Measurements from ENCODE around the gene SENP6. TPM values are rescaled to one million over a fixed set of nuclear protein-coding genes. Genes with fewer than 3 reads are reported as not detected.
"Not testable (repeated sequence)": the region's sequence is repeated elsewhere in the genome, so short reads cannot be mapped to it uniquely, and the experiment has no call there.

The SENP6 gene
- total and polyA plus RNA-seq, 3 donors from 2014 or later, result 42.7 to 152 (median 151) TPM

GRCh38 chr6:75666592-75666991 lies 64.9 kb downstream of the SENP6 start:
- Histone ChIP-seq H3K4me1 (no peaks in the 10 kb centered on the region), H3K9me3 (no peaks in the 10 kb centered on the region), H3K27me3 (no peaks in the 10 kb centered on the region), H3K4me3 (no peak overlapping the region), H3K36me3 (ENCODE audit: low read depth, missing control alignments) (no peaks in the 10 kb centered on the region), H3K27ac (no peak overlapping the region)
- no peak for DNase-seq
- 84 to 94% methylated on average over 4 of the region's 4 CpGs for WGBS, 2 donors
- TF ChIP-seq POLR2A (IDR thresholded peaks at IDR 0.05), result no peak
- no peak for TF ChIP-seq CTCF (IDR thresholded peaks at IDR 0.05)
- intact Hi-C loops (cut with DNase I; ENCODE audit: low total_unique reads), result no loop called here

- intact Hi-C loops (cut with DNase I; ENCODE audit: low total_unique reads), result no loop called here
- no peaks in the 10 kb centered on the region for H3K36me3 ChIP-seq (ENCODE audit: low read depth, missing control alignments)
These were observed 72.2 kb downstream of the SENP6 start for GRCh38 chr6:75673884-75674283.

GRCh38 chr6:75676377-75676776 lies 74.7 kb downstream of the SENP6 start:
- H3K4me3 ChIP-seq, result no peak overlapping the region
- H3K36me3 ChIP-seq (ENCODE audit: low read depth, missing control alignments), result no peaks in the 10 kb centered on the region
- intact Hi-C loops (cut with DNase I; ENCODE audit: low total_unique reads), result no loop called here
- no peaks in the 10 kb centered on the region for H3K4me1 ChIP-seq
- H3K27ac ChIP-seq, result no peak overlapping the region
- no peaks in the 10 kb centered on the region for H3K27me3 ChIP-seq
- WGBS, 2 donors, result 88 to 90% methylated on average over 1 of the region's 1 CpG
- DNase-seq, result no peak
- no peak for TF ChIP-seq POLR2A (IDR thresholded peaks at IDR 0.05)
- no peak for TF ChIP-seq CTCF (IDR thresholded peaks at IDR 0.05)
- no peaks in the 10 kb centered on the region for H3K9me3 ChIP-seq

More at GRCh38 chr6:75673884-75674283, 72.2 kb downstream of the SENP6 start:
- WGBS, 2 donors, result 83 to 89% methylated on average over 8 of the region's 8 CpGs
- no peak overlapping the region for H3K4me3 ChIP-seq
- no peak for TF ChIP-seq POLR2A (IDR thresholded peaks at IDR 0.05)
- no peak for TF ChIP-seq CTCF (IDR thresholded peaks at IDR 0.05)
- H3K9me3 ChIP-seq, result no peaks in the 10 kb centered on the region
- no peak overlapping the region for H3K27ac ChIP-seq
- DNase-seq, result no peak
- H3K4me1 ChIP-seq, result no peaks in the 10 kb centered on the region
- no peaks in the 10 kb centered on the region for H3K27me3 ChIP-seq

GRCh38 chr6:75682548-75682947 lies 80.9 kb downstream of the SENP6 start:
- H3K36me3 ChIP-seq (ENCODE audit: low read depth, missing control alignments); H3K27ac ChIP-seq; H3K4me1 ChIP-seq; DNase-seq; H3K4me3 ChIP-seq; H3K9me3 ChIP-seq; intact Hi-C loops (cut with DNase I; ENCODE audit: low total_unique reads); H3K27me3 ChIP-seq: not testable (repeated sequence)
- 95 to 100% methylated on average over 2 of the region's 2 CpGs for WGBS, 2 donors

- H3K27me3 ChIP-seq; H3K27ac ChIP-seq; H3K9me3 ChIP-seq; H3K4me3 ChIP-seq; intact Hi-C loops (cut with DNase I; ENCODE audit: low total_unique reads); H3K36me3 ChIP-seq (ENCODE audit: low read depth, missing control alignments); DNase-seq; H3K4me1 ChIP-seq: not testable (repeated sequence)
- 96 to 100% methylated on average over 2 of the region's 2 CpGs for WGBS, 2 donors
These were observed 81.3 kb downstream of the SENP6 start for GRCh38 chr6:75683005-75683404.

GRCh38 chr6:75687535-75687934 lies 85.9 kb downstream of the SENP6 start:
- H3K4me3 ChIP-seq; intact Hi-C loops (cut with DNase I; ENCODE audit: low total_unique reads); H3K27ac ChIP-seq; H3K4me1 ChIP-seq; H3K9me3 ChIP-seq; DNase-seq; H3K27me3 ChIP-seq; H3K36me3 ChIP-seq (ENCODE audit: low read depth, missing control alignments): not testable (repeated sequence)
- 85 to 90% methylated on average over 5 of the region's 5 CpGs for WGBS, 2 donors

GRCh38 chr6:75687937-75688336 lies 86.3 kb downstream of the SENP6 start:
- H3K27me3 ChIP-seq; DNase-seq; intact Hi-C loops (cut with DNase I; ENCODE audit: low total_unique reads); H3K9me3 ChIP-seq; H3K27ac ChIP-seq; H3K4me3 ChIP-seq; H3K4me1 ChIP-seq; H3K36me3 ChIP-seq (ENCODE audit: low read depth, missing control alignments): not testable (repeated sequence)
- 84 to 89% methylated on average over 6 to 8 of the region's 8 CpGs for WGBS, 2 donors
